Stimulated activated CD4-positive, alpha-beta T cell treated with anti-CD3 and anti-CD28 coated beads, Interleukin-12 subunit alpha, Interleukin-12 subunit beta, amount 100 ng/mL, for 48 hours (primary cell): ENCODE results near the gene CBFA2T2.
A peak's percentile ranks its signal among the peaks of the same experiment; 100 is the strongest.

ENCODE experiments used
- DNase-seq, 3 donors: peaks; one replicate each; pipeline ENCODE4 v3.0.0-alpha.2; 2020; ENCODE audit warnings: low read depth in 2 of 3, low spot score in 1 of 3

CBFA2T2 gene

GRCh38 chr20:33664085-33664761 lies 174.3 kb downstream of the CBFA2T2 start:
- no peak for DNase-seq

DNA sequence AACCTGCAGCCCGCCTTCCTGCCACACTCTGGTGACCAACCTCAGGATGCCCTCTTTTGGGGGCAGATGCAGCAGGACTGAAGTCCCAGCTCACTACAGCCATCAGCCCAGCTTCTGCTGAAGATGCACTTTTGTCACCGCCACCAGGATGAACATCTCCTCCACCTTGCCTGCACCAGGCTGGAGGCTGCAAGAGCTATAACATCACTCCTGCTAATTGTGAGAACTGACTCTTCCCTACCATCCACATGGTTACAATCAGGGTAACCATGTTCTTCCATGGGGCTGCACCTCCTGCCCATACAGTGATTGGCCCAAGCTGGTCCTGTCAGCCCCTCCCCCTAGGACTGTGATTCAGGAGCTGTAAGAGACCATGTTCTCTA lies 174.9 kb downstream of the CBFA2T2 start:
- no peak for DNase-seq

GRCh38 chr20:33666293-33667244 lies 176.7 kb downstream of the CBFA2T2 start, which contains the start of gene ACTL10:
Gene ACTL10, plus strand, starts transcription at chr20:33666943. Its CDS starts 555 bp downstream, at chr20:33667498.
- DNase-seq, result peak; percentile 81 to 87 (median 86)

- peak in 1 of 3 donors; percentile 40 for DNase-seq
These were observed 177.4 kb downstream of the CBFA2T2 start for GRCh38 chr20:33667245-33667675.

DNA sequence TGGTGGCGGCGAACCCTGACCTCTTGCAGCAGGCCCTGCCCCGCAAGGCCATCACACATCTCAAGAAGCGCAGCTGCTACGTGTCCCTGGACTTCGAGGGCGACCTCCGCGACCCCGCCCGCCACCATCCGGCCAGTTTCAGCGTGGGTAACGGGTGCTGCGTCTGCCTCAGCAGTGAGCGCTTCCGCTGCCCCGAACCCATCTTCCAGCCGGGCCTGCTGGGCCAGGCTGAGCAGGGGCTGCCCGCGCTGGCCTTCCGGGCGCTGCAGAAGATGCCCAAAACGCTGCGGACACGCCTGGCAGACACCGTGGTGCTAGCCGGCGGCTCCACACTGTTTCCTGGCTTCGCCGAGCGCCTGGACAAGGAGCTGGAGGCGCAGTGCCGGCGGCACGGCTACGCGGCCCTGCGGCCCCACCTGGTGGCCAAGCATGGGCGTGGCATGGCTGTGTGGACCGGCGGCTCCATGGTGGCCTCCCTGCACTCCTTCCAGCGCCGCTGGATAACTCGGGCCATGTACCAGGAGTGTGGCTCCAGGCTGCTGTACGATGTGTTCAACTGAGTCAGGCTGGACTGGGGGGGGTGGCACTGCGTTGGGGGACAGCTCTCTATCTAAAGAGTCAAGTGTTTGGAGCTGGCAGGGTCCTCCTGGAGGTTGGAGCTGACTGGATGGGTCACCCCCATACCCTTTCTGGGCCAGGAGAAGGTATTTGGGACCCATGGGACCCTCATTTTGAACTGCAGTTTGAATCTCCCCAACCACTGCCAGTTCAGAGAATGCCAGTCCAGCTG lies 178.0 kb downstream of the CBFA2T2 start:
- DNase-seq, result peak; percentile 70 to 80 (median 75)

DNA sequence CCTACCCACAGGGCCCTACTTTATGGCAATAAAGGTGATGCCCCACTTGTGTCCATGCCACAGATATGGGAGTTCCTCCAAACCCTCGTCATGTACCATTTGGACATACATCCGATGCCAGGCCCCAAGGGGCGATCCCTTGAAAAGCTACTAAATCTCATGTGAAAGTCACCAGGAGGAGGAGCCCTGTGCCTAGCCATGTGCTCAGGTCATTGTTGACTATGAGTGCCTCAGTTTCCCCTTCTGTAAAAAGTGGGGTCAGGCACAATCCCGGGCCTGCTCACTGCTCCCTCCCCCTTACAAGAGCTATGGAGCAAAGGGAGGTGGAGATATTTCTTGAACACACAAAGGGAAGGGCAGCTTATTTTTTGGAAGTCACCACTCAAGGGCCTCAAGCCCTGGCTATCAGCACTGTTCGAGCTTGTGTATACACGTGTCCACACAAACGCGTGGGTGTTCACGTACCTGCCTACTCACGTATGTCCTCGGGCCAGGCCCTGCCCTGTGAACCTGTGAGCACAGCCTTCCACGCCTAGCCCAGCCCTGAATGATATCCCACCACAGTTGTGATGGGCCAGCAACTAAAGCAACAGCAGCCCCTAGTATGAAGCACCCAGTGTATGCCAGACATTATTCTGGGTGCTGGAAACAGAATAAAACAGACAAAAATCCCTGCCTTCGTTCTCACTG lies 178.7 kb downstream of the CBFA2T2 start:
- DNase-seq, result no peak

DNA sequence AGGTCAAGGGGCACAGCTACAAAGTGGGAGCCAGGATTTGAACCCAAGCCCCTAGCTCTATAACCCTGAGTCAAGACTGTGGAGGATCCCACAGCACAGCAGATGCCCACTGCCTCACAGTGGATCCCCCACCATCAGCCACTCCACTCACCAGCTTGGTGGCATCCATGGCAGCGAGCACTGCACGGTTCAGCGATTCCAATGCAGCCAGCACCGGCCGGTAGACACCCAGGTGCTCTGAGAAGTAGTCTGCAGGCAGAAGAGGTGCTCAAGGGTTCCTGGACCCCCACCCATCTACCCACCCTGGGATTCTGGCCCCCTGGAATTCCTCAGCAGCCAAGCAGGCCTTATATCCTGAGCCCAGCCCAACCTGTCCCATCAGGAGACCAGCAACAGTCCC lies 179.3 kb downstream of the CBFA2T2 start:
- no peak for DNase-seq

DNA sequence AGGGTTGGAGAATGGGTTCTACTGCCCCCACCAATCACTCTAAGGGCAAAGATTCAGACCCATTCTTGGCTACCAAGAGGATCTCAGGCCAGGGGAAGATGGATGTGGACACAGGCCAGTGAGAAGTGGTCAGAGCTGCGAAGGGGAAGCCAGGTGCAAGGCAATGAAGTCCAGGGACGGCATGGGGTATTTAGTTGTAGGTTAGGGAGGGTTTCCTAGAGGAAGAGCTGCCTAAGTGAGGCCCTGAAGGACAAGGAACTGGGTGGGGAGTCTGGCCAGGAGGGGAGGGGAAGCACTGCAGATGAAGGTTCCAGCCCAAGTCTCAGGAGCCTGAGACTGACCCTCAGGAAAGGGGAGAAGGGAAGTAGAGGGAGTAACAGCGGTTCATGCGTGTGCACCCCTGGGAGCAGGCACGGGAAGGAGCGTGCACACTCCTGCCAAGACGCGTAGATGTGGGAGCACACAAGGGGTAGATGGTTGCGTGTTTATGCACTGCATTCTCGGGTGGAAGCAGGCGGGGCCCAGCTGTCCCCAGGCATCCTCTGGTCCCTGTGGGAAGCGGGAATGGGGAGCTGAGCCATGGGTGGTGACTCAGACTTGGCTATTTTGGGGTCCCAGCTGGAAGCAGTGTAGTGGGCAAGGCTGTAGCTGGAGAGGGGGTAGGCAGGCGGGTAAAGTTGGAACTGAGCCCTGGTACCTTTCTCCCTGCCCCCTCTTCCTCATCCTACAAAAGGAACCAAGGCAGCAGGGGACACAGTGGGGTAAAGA lies 180.2 kb downstream of the CBFA2T2 start:
- DNase-seq, result no peak

GRCh38 chr20:33670715-33671499 lies 181.0 kb downstream of the CBFA2T2 start:
- no peak for DNase-seq

DNA sequence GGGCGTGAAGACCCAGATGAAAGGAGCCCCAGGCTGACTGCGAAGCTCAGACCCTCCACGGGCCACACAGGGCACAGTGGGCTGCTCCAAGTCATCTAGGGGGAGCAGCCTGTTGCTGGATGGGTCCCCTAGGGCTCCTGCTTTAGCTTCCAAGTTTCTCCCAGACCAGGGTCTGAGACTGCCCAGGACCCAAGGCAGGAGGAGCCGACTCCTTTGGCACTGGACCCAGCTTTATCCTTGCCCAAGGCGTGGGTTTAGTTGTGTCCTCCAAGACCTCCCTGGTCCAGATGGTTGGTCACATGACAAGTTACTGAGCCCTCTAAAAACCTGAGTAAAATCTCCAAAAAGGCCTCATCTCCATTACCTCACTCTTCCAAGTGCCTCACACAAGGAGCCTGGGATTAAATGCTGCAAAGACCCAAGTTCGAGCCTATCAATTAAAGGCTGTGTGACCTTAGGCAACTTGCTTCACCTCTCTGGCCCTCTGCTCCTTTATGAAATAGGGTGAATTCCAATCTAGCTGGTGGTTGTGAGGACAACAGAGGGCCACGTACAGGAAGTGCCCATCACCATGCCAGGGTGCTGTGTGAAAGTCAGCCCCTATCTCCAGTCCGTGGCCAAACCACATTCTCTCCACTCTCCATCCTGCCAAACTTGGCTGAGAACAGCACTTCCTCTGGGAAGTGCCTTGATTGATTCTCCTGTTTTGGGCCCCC lies 181.8 kb downstream of the CBFA2T2 start:
- no peak for DNase-seq

DNA sequence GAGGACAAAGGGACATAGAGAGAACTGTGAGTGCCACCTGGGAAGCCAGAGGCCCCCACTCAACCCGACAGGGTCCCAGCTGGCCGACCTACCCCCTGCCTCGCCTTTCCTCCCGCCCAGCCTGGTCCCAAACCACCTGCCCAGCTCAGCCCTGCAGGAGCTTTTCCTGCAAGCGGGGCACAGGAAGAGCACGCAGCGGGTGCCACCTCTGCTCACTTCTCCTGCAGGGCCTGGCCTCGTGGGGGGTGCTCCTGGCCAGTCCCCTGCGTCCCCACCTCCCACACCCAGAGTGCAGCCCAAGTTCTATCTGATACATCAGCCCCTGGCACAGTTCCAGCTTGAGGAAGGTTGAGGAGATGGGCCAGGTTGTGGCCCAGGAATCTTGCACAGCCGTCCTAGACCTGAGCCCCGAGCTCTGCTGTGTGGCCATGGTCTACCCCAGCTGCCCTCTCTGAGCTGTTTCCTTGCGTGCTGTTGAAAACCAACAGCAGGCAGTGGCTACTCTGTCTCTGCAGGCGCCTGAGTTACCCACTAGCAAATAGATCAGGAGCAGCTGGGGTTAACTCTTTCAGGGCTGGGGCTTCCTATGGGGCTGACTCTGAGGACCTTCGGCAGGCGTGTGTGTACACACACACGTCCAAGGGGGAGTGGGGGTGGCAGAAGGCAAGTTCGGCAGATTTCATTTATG lies 182.7 kb downstream of the CBFA2T2 start:
- no peak for DNase-seq

DNA sequence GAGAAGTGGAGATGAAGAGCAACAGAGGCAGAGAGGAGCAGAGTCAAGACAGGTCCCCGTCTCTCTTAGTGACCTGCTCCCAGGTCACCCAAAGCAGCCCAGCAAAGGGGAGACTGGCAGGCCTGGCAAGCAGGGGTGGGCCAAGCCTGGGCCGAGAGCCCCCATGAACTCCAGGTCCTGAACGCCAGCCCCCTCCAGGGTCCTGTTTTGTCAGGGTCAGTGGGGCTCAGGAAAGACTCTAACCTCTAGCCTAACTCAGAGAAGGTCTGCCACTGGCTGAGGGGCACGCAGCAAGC lies 183.2 kb downstream of the CBFA2T2 start:
- no peak for DNase-seq

- DNase-seq, result no peak
These were observed 183.8 kb downstream of the CBFA2T2 start for GRCh38 chr20:33673410-33674293.

DNA sequence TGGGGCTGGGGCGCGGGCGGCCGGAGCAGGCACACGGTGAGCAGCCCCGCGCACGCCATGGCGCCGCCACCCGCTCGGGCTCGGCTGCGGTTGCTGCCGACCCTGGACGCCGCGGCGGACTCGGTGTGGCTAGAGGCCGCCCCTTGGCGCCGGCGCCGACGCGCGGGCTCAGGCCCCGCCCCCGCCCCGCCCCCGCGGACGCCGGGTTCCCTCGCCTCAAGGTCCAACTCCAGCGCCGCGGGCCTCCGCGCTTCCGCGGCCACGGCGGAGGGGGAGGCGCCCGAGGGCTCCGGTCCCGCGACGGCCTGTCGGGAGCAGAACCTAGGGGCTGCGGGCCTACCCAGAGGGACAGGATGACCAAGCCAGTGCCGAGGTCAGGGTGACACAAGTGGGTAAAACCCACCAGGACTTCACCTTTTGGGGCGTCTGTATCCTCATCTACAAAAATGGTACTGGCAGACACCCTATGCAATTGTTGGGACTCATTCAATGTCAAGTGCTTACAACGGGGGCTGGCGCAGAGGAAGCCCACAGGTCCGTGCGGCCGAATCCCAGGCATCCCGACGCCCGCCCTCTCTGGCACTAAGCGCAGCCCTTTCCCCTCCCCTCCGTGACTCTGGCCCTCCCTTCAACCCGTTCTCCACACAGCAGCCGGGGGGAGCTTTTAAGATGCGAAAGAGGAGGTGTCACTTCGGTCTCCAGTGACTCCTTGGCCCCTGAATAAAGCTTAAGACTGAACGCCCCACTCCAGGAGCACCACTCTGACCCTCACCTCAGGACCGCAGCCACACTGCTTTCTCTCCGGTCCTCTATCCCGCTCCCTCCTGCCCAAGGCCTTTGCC lies 184.6 kb downstream of the CBFA2T2 start, which contains the start of gene NECAB3:
Gene NECAB3, minus strand, starts transcription at position 135 of the 842 bp plus-strand sequence. Its CDS starts 76 bp downstream, at position 59.
- peak in 1 of 3 donors; percentile 61 for DNase-seq

DNA sequence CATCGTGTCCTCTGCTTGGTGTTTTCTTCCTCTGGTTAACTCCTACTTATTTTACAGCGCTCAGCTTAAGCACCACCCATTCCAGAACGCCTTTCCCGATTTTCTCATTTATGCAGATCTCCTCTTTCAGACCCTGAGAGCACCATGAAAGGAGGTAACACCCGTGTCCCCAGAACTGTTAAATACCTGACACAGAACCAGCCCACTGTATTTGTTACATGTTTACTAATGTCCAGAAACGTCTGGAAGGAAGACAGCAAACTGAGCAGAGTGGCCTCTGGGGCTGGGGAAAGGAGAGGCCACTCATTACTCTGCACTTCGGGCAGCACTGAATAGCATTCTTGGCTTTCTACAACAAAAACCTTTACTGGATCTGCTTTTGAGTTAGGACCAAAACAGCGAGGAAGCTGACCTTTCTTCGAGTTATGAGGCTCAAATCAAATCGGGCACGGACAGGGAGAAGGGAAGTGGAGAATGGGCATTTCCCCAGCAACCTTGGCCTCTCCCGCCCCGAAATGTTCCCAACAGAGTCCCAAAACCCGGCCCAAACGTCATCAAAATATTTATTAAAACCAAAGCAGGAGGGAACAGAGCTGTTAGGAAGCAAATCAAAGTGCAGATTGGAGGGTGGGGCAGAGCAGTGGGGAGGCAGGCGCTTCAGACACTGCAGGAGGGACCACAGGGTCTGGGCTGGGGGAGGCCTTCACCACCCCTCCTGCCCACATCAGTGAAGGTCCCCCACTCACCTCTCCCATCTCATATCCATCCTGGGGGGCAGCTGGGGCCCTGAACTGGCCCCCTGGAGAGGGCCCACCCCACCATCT lies 185.5 kb downstream of the CBFA2T2 start:
- no peak for DNase-seq
